Stimulated activated naive CD4-positive, alpha-beta T cell (primary cell): Measurements from ENCODE around the gene NR1H3.
"Not testable (repeated sequence)": the region's sequence is repeated elsewhere in the genome, so short reads cannot be mapped to it uniquely, and the experiment has no call there.

Source experiments
- DNase-seq, 6 experiments: peaks; one replicate each; lab custom pipeline; 2025; lab: John Stamatoyannopoulos, UW

The NR1H3 gene

DNA sequence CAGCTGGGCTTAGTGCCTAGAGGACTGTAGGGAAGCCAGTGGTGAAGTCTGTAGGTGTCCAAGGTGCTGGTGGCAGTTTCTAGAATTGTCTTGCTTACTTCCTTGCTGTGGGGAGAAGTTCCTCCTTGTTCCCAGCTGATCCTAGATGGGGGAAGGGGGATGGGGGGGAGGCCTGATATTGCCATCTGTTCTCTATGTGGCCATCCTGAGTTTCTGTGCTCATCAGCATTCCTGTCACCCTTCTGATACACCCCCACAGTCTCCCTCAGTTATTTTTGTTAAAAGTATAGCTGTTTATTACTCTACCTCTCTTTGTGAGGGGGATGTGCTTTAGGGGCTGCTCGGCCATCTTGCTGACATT, 48.7 kb downstream of the NR1H3 start:
- DNase-seq, result no peak

DNA sequence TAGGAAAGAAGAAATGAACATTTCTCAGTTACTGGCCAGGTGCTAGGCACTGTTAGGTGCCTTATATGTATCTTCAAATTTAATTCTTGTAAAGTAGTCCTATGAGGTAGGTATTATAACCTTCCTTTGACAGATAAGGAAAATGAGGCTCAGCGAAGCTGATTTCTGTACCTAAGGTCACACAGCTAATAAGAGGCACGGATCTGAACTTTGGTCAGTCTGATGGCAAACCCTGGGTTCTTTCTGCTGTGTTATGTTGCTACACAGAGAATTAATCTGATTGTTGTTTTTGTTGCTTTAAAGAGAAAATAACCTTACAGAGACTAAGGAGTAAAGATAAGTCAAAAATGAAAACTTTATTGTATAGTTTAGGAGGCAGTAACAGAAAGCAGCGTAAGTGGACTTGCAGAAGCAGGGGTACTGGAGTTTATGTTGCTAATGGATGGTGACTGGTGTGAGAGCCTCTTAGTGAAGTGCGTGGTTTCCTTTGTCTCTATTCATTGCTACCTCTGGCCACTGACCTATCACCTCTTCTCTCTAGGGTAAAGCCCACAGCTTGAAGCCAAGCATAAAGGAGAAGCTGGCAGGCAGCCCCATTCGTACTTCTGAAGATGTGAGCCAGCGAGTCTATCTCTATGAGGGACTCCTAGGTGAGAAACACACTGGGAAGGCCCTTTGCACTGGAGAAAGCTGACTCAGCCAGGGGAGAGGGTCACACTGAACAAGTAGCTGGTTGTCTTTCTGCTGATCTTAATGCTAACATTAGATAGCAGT, 50.4 kb downstream of the NR1H3 start:
- DNase-seq, result no peak

DNA sequence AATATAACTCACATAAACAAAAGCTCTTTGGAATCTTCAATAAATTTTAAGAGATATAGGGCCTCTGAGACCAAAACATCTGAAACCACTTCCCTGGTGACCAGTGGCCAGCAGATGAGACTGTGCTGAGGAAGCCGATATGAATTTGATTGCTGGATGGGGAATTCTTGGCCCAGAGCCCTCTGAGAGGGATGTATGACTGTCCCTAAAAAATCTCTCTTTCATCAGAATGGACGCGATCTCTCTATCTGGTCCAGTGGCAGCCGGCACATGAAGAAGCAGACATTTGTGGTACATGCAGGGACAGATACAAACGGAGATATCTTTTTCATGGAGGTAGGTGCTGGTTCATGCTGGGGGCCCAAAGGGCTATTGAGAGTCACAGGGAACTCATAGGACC, 57.2 kb downstream of the NR1H3 start:
- DNase-seq, result no peak

DNA sequence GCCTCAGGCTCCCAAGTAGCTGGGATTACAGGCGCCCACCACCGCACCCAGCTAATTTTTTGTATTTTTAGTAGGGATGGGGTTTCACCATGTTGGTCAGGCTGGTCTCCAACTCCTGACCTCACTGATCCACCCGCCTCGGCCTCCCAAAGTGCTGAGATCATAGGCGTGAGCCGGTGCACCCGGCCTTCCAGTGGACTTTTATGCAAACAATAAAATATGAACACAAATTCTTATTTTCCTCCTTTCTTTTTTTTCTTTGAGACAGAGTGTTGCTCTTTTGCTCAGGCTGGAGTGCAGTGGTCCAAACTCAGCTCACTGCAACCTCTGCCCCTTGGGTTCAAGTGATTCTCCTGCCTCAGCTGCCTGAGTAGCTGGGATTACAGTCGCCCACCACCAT, 58.7 kb downstream of the NR1H3 start:
- not testable (repeated sequence) for DNase-seq

DNA sequence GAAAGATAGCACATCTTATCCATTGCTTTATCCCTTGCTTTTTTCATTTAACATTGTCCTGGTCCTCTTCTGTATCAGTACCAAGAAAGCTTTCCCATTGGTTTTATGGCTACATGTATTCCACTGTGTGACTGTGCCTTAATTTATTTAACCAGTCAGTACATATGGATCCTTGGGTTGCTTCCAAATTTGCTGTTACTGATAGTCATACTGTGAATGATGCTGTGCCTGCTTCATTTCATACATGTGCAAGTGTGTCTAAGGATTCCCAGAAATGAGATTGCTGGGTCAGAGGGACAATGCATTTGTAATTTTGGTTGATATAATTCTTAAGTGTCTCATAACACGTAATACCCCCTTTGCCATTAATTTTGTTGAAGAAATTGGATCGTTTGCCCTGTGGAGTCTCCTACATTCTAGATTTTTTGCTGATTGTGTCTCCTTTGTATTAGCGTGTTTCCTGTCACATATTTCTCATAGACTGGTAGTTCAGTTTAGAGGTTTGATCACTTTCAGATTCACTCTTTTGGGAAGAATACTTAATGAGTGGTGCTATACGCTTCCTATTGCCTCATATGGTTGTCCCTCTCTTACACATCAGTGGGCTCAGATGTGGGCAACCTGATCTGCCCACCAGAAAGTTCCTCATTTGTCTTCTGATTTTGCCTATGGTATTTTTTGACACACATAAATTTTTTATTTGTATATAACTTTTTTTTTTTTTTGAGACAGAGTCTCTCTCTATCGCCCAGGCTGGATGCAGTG, 59.5 kb downstream of the NR1H3 start:
- no peak for DNase-seq

- DNase-seq, result no peak
These were observed 60.4 kb downstream of the NR1H3 start for GRCh38 chr11:47318166-47318565.
